Fibroblast of villous mesenchyme (primary cell): ENCODE data around the gene SFT2D3. TPM values are rescaled to one million over a fixed set of nuclear protein-coding genes. Genes with fewer than 3 reads are reported as not detected.
A peak's percentile ranks its signal among the peaks of the same experiment; 100 is the strongest.

Experiments
- DNase-seq: peaks from one replicate; pipeline ENCODE4 v3.0.0-alpha.2; 2010; ENCODE audit warnings: low read depth
- H3K4me3 ChIP-seq: 2 replicates; pipeline ENCODE4 v1.5.1; 2011; ENCODE audit warnings: low read depth, mild to moderate bottlenecking, low read length
- total RNA-seq: library from RNA; depleted of rRNA; stranded (reverse); fragments of >200 nt; gene quantifications from 2 replicates; pipeline ENCODE4 v1.2.3, GENCODE V29; 2012
- TF ChIP-seq, protein P1 (sequence below): IDR thresholded peaks from 2 replicates; pipeline ENCODE4 v1.5.1; 2012; ENCODE audit warnings: low read depth, mild to moderate bottlenecking, low read length; ENCODE audit not compliant: insufficient read depth

SFT2D3 gene
- total RNA-seq, 1 donor = 4.7 TPM

DNA sequence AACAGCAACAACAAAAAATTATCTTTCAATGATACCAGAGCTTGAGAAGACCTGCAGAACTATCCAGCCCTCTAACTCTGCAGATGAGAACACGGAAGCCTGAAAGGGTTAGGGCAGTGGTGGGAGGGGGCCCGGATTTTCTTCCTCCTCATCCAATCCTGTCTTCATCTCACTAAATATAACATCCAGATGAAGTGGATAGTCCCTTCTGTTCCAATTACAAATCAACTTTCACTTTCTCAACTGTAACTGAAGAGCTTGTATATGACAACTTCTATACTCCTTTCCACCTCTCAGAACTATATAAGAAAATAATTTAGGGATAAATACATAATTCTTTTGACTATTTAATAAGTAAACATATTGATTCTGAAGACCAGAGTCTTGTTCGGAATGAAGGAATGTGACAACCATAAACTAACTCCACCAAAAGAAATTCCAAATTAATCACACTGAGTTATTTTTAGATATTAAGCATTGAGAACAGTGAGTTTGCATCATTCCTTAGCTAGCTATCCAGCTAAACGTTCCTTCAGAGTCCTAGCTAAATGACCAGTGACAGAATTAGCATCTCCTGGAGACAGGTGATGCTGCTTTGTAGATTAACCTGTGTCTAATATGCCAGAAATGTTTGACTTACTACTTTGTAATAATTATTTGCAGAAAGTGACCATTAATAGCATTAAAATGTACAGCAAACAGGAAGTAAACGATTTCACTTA lies 32.7 kb downstream of the SFT2D3 start:
- TF ChIP-seq, protein P1, sequence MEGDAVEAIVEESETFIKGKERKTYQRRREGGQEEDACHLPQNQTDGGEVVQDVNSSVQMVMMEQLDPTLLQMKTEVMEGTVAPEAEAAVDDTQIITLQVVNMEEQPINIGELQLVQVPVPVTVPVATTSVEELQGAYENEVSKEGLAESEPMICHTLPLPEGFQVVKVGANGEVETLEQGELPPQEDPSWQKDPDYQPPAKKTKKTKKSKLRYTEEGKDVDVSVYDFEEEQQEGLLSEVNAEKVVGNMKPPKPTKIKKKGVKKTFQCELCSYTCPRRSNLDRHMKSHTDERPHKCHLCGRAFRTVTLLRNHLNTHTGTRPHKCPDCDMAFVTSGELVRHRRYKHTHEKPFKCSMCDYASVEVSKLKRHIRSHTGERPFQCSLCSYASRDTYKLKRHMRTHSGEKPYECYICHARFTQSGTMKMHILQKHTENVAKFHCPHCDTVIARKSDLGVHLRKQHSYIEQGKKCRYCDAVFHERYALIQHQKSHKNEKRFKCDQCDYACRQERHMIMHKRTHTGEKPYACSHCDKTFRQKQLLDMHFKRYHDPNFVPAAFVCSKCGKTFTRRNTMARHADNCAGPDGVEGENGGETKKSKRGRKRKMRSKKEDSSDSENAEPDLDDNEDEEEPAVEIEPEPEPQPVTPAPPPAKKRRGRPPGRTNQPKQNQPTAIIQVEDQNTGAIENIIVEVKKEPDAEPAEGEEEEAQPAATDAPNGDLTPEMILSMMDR = no peak
- peak; percentile 38 for DNase-seq
- peak overlapping the region; percentile 15 for H3K4me3 ChIP-seq

DNA sequence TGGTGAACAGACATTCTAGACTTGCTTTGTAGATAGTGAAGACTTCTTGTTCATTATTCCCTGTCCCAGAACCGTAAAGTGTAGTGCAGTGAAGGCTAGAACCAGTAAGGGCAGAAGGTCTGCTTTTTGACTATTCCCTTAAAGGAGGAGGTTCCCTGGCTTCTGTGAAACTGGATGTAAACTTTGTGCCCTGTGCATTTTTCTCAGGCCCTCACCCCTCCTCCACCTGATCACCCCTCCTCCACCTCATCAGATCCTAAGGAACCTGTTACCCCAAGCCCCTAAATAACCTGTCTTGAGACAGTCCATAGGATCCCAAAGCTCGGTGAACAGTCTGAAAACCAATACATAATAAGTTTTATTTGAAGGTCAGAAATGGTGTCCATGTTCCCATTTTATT lies 33.7 kb downstream of the SFT2D3 start:
- no peak overlapping the region for H3K4me3 ChIP-seq
- DNase-seq = no peak
- TF ChIP-seq, protein P1 = no peak

DNA sequence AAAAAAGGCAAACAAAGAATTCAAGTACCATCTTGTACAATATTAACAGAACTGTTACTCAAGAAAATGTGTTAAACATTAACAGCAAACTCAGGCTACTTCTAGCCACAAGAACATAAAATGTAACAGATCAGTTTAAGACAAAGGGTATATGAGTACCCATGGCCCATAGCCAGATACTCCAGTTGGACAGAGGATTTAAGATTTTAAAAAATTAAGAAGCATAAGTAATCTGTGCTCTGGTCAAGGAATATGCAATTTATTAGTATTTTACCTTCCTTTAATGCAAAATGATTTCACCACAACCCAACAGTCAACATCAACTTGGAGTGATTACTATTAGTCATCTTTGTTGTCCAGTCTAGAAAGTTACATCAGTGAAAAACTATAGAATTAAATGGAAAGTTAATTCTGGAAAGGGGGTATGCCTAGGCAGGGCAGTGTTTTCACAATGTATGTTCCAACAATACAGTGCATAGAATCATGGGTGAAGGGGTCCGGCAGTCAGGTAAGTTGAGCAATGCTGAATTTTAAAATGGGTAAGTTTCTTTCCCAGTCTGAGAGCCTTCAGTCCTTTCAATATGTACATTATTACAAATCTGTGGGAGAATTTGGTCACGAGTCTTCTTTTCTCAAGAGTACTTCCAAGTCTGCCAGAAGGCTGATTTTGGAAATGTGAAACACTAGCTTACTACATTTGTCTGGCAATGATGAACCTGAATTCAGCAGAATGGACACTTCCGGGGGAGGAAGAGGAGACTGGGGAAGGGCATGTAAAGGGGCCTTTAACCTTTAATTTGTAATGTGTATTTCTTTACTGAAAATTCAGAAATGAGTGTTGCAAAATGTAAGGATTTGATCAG lies 34.5 kb downstream of the SFT2D3 start:
- no peak for DNase-seq
- no peak overlapping the region for H3K4me3 ChIP-seq
- TF ChIP-seq, protein P1 = no peak

DNA sequence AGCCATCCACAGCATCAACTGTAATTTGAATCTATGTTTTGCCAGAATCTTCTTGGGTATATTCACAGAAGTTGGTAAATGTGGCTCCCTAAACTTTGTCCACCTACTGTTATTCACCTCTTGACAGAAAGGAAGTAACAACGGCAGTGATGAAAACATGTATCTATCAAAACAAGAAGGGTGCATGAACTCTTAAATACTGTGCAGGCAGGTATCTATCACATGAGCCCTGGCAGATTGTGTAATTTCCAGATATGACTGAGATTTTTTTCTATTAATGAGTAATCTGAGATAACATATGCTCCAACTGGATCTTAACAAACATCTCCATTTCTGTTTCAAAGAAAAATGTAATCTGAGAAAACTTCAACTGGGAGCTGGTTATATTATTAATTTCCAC lies 36.6 kb downstream of the SFT2D3 start:
- no peak overlapping the region for H3K4me3 ChIP-seq
- TF ChIP-seq, protein P1 = no peak
- DNase-seq = no peak

DNA sequence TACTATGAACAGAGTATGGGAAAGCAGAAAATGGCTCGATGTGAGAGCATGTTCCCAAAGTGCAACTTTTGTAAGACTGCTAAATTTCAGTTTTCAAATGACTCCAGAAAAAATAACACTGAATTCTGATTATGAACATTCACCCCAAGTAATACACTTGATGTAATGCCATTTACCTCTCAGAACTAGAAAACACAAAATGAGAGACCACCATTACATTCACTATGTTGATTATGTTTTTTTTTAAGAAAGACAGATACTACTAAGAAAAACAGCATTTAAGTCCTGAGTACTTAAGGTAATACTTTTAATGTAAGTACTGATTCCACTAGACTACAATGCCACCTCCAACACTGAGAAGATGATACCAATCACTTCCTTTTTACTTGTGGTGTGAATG lies 38.5 kb downstream of the SFT2D3 start:
- H3K4me3 ChIP-seq = no peak overlapping the region
- no peak for DNase-seq
- TF ChIP-seq, protein P1 = no peak

DNA sequence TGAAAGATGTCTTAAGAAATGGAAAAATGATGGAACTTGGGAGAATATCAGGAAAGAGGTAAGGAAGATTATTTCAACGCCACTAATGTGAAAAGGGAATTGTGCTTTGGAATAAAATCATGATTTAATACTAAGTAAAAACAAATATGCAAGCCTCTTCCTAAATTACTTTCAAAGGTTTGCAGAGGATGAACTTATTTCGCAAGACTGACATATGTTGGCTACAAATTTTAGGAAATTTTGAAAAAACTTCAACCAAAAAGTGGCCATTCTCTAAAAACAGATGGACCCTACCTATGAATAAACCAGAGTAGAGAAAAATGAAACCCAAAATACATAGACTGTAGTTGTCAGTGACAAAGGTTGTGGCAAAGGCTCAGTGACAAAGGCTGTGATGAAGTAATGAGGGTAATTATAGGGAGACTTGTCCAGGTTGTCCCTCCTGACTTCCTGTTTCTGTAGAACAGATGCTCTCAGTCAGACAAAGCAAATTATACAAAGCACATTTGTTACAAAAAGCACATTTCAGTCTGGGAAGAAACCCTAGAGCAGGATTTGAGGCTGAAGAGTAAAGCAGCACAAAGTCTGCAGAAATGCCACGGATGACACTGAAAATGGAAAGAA lies 39.5 kb downstream of the SFT2D3 start:
- no peak overlapping the region for H3K4me3 ChIP-seq
- TF ChIP-seq, protein P1 = no peak
- DNase-seq = no peak
